ENCODE results near the gene GABRR2.

- TF ChIP-seq CTCF (IDR thresholded peaks at IDR 0.05) = no peak
- no peak for TF ChIP-seq POLR2A (IDR thresholded peaks at IDR 0.05)
Measured at GRCh38 chr6:89339565-89339964, 24.5 kb upstream of the GABRR2 start.

Measured in uterus (tissue), 2 donors.